PC-9 (cell line): ENCODE results near the gene CLMN.

ENCODE experiments used
- EZH2 ChIP-seq: fragments of 200-600 bp; sonication (generic); IDR thresholded peaks from 2 replicates; pipeline ENCODE4 v1.8.0; 2017; ENCODE audit warnings: antibody characterized with exemption, low read depth
- TF ChIP-seq, protein P1 (sequence below): fragments of 200-600 bp; sonication (generic); conservative IDR thresholded peaks from 2 replicates; pipeline ENCODE4 v1.6.1; 2017; ENCODE audit warnings: mixed run types, antibody characterized with exemption, mild to moderate bottlenecking, moderate library complexity

- TF ChIP-seq, protein P1, sequence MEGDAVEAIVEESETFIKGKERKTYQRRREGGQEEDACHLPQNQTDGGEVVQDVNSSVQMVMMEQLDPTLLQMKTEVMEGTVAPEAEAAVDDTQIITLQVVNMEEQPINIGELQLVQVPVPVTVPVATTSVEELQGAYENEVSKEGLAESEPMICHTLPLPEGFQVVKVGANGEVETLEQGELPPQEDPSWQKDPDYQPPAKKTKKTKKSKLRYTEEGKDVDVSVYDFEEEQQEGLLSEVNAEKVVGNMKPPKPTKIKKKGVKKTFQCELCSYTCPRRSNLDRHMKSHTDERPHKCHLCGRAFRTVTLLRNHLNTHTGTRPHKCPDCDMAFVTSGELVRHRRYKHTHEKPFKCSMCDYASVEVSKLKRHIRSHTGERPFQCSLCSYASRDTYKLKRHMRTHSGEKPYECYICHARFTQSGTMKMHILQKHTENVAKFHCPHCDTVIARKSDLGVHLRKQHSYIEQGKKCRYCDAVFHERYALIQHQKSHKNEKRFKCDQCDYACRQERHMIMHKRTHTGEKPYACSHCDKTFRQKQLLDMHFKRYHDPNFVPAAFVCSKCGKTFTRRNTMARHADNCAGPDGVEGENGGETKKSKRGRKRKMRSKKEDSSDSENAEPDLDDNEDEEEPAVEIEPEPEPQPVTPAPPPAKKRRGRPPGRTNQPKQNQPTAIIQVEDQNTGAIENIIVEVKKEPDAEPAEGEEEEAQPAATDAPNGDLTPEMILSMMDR, result no peak
- TF ChIP-seq EZH2, result no peak
Observed at GRCh38 chr14:95281560-95282176, 38.0 kb downstream of the CLMN start.
